Uterus (tissue), 4 donors: Measurements from ENCODE around the gene URB2. TPM values are rescaled to one million over a fixed set of nuclear protein-coding genes. Genes with fewer than 3 reads are reported as not detected.
A peak's percentile ranks its signal among the peaks of the same experiment; 100 is the strongest.

Experiments used
- DNase-seq, 2 donors: peaks; one replicate each; pipeline ENCODE4 v3.0.0-alpha.2; 2019 to 2020
- H3K27ac ChIP-seq, 2 donors: fragments of 200-600 bp; sonication (generic); 1 replicate in 1 of 2; 2 replicates in 1 of 2; pipeline ENCODE4 v1.5.1; 2016 to 2018
- H3K27me3 ChIP-seq, 2 donors: fragments of 200-600 bp; sonication (generic); one replicate each; pipeline ENCODE4 v1.5.1; 2018 to 2019; ENCODE audit warnings: control low read depth in 1 of 2
- H3K36me3 ChIP-seq, 2 donors: fragments of 200-600 bp; sonication (generic); one replicate each; pipeline ENCODE4 v1.5.1; 2019; ENCODE audit warnings: control low read depth in 1 of 2
- H3K4me1 ChIP-seq, 2 donors: fragments of 200-600 bp; sonication (generic); one replicate each; pipeline ENCODE4 v1.5.1; 2018 to 2019; ENCODE audit warnings: control low read depth in 1 of 2
- H3K4me3 ChIP-seq, 2 donors: fragments of 200-600 bp; sonication (generic); 1 replicate in 1 of 2; 2 replicates in 1 of 2; pipeline ENCODE4 v1.5.1; 2018 to 2019; ENCODE audit warnings: mild to moderate bottlenecking in 1 of 2
- H3K9me3 ChIP-seq, 2 donors: fragments of 200-600 bp; sonication (generic); one replicate each; pipeline ENCODE4 v1.5.1; 2019; ENCODE audit warnings: control low read depth in 1 of 2
- POLR2A ChIP-seq, 2 donors: fragments of 450-650 bp; IDR thresholded peaks; one replicate each; pipeline ENCODE4 v1.6.1; 2016; ENCODE audit warnings: antibody characterized with exemption in 2 of 2, mild to moderate bottlenecking in 1 of 2, moderate library complexity in 1 of 2
- intact Hi-C: fragments of 100-400 bp; cut with DNase I; formaldehyde crosslinking; loops from one replicate; pipeline ENCODE4 v1.15.1; 2023; ENCODE audit warnings: low total_unique reads
- total RNA-seq, 4 donors: library from RNA; depleted of rRNA in 3 of 4; stranded (reverse); fragments of >200 nt in 3 of 4; gene quantifications; one replicate each; pipeline versions ENCODE4 v1.1.0 to v1.2.4, GENCODE V29; 2014 to 2023
- TF ChIP-seq, protein P1 (sequence below), 4 experiments: fragments of 200-600 bp in 2 of 4; fragments of 450-650 bp in 2 of 4; sonication (generic) in 2 of 4; IDR thresholded peaks; one replicate each; pipeline ENCODE4 v1.5.1; 2016 to 2019; ENCODE audit warnings: antibody characterized with exemption in 4 of 4, mild to moderate bottlenecking in 2 of 4, moderate library complexity in 1 of 4
- donor health status: DM: yes; HTN: yes; CAD: no.

URB2 gene
- total RNA-seq, 4 donors from 2014 or later, result 2.3 to 17.8 (median 8.6) TPM

DNA sequence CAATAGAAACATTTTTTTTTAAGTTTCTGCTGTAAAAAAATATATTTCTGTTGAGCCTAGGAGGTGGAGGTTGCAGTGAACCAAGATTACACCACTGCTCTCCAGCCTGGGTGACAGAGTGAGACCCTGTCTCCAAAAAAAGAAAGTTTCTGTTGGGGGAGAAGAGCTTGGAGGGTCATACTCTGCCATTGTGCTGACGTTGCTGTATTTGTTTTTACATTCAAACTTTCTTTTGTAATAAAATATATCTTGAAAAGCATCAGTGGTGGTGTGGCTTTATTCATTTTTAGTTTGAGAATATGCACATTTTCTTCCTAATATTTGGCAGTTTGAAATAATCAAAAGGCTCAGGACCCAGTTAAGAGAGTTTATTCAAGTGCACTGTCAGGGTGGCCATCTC lies 64.6 kb downstream of the URB2 start:
- Histone ChIP-seq H3K9me3 (no peaks in the 10 kb centered on the region), H3K27me3 (no peaks in the 10 kb centered on the region), H3K4me1 (no peaks in the 10 kb centered on the region), H3K27ac (no peak overlapping the region), H3K36me3 (no peaks in the 10 kb centered on the region), H3K4me3 (no peak overlapping the region)
- TF ChIP-seq, protein P1, sequence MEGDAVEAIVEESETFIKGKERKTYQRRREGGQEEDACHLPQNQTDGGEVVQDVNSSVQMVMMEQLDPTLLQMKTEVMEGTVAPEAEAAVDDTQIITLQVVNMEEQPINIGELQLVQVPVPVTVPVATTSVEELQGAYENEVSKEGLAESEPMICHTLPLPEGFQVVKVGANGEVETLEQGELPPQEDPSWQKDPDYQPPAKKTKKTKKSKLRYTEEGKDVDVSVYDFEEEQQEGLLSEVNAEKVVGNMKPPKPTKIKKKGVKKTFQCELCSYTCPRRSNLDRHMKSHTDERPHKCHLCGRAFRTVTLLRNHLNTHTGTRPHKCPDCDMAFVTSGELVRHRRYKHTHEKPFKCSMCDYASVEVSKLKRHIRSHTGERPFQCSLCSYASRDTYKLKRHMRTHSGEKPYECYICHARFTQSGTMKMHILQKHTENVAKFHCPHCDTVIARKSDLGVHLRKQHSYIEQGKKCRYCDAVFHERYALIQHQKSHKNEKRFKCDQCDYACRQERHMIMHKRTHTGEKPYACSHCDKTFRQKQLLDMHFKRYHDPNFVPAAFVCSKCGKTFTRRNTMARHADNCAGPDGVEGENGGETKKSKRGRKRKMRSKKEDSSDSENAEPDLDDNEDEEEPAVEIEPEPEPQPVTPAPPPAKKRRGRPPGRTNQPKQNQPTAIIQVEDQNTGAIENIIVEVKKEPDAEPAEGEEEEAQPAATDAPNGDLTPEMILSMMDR (IDR thresholded peaks at IDR 0.05), result no peak
- TF ChIP-seq POLR2A (IDR thresholded peaks at IDR 0.05), result no peak
- intact Hi-C loops, result no loop called here
- DNase-seq, result no peak

DNA sequence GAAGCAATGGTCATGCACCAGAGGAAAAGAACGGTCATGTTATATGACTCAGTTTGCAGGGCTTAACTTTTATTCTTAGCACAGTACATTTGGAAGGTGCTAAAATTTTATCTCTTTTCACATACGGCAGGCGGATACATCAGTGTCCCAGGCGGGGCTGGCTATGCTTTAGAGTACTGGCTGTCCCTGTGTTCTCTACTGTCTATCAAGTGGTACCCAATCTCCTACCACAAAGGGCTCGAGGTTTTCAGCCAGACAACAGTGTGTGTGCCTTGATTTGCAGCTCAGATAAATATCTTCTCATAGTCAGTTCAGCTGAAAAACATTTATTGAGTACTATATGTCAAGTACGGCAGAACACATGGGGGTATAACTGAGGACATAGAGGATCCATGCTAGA lies 65.3 kb downstream of the URB2 start:
- H3K4me1 ChIP-seq, result no peaks in the 10 kb centered on the region
- H3K27me3 ChIP-seq, result no peaks in the 10 kb centered on the region
- H3K4me3 ChIP-seq, result no peak overlapping the region
- no peaks in the 10 kb centered on the region for H3K36me3 ChIP-seq
- H3K27ac ChIP-seq, result no peak overlapping the region
- no peaks in the 10 kb centered on the region for H3K9me3 ChIP-seq
- intact Hi-C loops, result no loop called here
- DNase-seq, result no peak
- TF ChIP-seq, protein P1 (IDR thresholded peaks at IDR 0.05), result no peak
- TF ChIP-seq POLR2A (IDR thresholded peaks at IDR 0.05), result no peak

DNA sequence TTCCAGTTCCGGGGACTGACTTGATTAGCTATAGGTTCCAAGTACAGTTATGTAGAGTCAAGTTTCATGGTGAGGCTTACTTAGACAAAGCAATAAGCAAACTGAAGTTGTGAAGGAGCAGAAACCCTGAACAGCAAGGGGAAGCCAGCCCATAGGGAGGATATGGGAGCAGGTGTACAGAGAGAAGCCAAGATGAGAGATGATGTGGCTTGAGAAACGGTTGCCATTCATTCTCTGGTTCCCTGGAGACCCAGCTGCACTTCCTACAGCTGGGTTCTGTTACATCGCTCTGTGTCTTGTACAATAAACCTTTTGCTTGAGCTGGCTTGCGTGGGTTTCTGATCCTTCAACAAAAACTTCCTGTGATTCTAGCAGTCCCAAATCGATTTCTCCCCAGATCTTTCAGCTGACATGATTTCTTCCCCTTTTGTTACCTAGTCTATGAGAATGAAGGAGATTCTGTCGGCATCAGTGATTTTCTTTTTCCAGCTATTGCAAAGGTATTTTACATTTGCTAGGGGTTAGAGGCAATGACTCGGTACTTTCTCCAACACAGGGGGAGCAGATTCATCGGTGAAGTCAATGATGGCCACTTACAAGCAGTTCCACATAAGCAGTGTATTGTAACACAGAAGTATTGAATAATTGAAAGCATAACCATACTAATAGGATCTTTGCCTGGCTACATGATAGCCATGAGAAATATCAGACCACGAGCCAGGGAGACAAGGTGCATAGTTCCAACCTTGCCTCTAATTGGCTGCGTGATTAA lies 67.3 kb downstream of the URB2 start:
- DNase-seq, result no peak
- H3K36me3 ChIP-seq, result no peaks in the 10 kb centered on the region
- intact Hi-C loops, result no loop called here
- TF ChIP-seq, protein P1 (IDR thresholded peaks at IDR 0.05), result no peak
- no peak for TF ChIP-seq POLR2A (IDR thresholded peaks at IDR 0.05)
- H3K27ac ChIP-seq, result peak overlapping the region in 1 of 2 donors; percentile 24
- no peak overlapping the region for H3K4me3 ChIP-seq
- H3K9me3 ChIP-seq, result no peaks in the 10 kb centered on the region
- H3K27me3 ChIP-seq, result no peaks in the 10 kb centered on the region
- no peaks in the 10 kb centered on the region for H3K4me1 ChIP-seq

DNA sequence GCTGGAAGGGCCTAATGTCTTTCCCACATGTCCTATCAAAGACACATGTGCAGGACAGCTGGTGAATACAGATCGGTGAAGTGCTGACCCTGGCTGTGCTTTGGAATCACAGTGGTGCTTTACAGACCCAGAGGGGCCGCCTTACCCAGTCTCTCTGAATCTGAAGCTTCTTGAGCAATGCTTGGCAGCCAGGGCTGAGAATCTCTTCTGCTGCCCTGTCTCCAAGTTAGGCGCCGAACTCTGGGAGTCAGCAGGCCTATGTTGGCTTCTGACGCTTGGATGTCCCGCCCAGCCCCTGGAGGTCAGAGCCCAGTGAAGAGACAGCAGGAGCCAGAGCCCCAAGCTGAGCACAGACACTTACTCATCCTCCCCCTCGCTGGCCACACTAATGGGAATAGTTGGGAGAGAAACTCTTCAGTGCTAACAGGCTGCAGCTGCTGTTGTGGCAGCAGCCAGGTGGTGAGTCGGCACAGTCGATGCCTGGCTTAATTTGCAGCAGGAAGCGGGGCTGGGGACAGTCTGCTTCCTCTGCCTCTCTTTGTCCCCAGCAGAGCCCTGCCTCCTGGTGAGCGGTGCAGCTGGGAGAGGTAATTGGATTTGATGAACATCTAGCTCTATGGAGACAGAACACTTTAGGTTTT lies 68.1 kb downstream of the URB2 start:
- no peaks in the 10 kb centered on the region for H3K4me1 ChIP-seq
- no peaks in the 10 kb centered on the region for H3K9me3 ChIP-seq
- TF ChIP-seq, protein P1 (IDR thresholded peaks at IDR 0.05), result no peak
- no peak for TF ChIP-seq POLR2A (IDR thresholded peaks at IDR 0.05)
- intact Hi-C loops, result no loop called here
- H3K36me3 ChIP-seq, result no peaks in the 10 kb centered on the region
- H3K4me3 ChIP-seq, result no peak overlapping the region
- H3K27me3 ChIP-seq, result no peaks in the 10 kb centered on the region
- peak; percentile 70 to 83 for DNase-seq
- H3K27ac ChIP-seq, result peak overlapping the region in 1 of 2 donors; percentile 24

DNA sequence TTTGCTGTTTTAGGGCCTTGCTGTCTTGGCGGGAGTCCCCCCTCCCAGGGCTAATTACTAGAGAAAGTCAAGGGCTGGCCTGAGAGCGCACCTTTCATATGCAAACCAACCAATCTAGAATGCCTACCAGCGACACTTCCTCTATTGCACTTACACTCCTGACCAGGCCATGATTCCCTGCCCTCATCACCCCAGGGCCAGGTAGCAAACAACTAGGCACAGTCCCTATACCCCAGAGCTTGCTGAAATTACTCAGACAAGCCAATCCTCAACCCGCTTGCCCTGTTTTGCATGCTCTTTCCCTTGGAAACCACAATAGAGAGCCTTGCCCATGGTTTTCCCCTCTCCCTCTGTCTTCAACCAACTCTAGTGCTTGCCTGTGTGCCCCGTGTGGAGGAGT lies 70.3 kb downstream of the URB2 start:
- Histone ChIP-seq H3K4me1 (no peaks in the 10 kb centered on the region), H3K36me3 (no peaks in the 10 kb centered on the region), H3K27ac (no peak overlapping the region), H3K4me3 (no peak overlapping the region), H3K27me3 (no peaks in the 10 kb centered on the region), H3K9me3 (no peaks in the 10 kb centered on the region)
- TF ChIP-seq, protein P1 (IDR thresholded peaks at IDR 0.05), result no peak
- TF ChIP-seq POLR2A (IDR thresholded peaks at IDR 0.05), result no peak
- no peak for DNase-seq
- intact Hi-C loops, result no loop called here
